ENCODE data around the gene KLHL22. TPM values are rescaled to one million over a fixed set of nuclear protein-coding genes. Genes with fewer than 3 reads are reported as not detected.

KLHL22 gene
- total and polyA plus RNA-seq, 7 donors: 8.4 to 24.3 (median 14.6) TPM

DNA sequence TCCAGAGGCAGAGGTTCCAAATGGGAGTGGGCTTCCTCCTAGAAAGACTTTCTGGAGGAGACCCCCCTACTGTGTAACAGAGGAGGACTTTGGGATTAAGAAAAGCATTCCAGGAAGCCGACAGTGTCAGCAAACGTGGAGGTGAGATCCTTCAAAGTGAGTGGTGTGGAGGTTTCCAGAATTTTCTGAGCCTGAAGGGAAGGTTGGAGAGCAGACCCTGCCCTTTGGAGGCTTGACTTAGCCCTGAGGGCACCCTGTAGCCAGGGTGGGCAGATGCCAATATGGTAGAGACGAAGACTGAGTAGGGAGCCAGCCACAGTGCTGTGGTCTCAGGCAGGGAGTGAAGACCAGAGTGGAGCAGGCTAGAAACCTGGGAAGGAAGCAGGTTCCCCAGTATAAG is 1.8 kb upstream of the KLHL22 start:
- WGBS, 3 donors: 85 to 96% (median 86%) methylated on average over 3 of the region's 3 CpGs
- TF ChIP-seq, protein P1, sequence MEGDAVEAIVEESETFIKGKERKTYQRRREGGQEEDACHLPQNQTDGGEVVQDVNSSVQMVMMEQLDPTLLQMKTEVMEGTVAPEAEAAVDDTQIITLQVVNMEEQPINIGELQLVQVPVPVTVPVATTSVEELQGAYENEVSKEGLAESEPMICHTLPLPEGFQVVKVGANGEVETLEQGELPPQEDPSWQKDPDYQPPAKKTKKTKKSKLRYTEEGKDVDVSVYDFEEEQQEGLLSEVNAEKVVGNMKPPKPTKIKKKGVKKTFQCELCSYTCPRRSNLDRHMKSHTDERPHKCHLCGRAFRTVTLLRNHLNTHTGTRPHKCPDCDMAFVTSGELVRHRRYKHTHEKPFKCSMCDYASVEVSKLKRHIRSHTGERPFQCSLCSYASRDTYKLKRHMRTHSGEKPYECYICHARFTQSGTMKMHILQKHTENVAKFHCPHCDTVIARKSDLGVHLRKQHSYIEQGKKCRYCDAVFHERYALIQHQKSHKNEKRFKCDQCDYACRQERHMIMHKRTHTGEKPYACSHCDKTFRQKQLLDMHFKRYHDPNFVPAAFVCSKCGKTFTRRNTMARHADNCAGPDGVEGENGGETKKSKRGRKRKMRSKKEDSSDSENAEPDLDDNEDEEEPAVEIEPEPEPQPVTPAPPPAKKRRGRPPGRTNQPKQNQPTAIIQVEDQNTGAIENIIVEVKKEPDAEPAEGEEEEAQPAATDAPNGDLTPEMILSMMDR (IDR thresholded peaks at IDR 0.05): no peak
- intact Hi-C loops (cut with DNase I): loop anchor here (2.0 to 10.0 kb wide), 2 partner anchors 79 to 197 kb away; no protein-coding TSS in a partner anchor
- no peak for ATAC-seq
- Histone ChIP-seq H3K27me3 (ENCODE audit: insufficient read depth in 3 of 3, low read length in 2 of 3) (no peaks in the 10 kb centered on the region), H3K27ac (no peak overlapping the region), H3K4me1 (peaks cover 13% of the 10 kb centered on the region), H3K4me3 (no peak overlapping the region), H3K36me3 (ENCODE audit: insufficient read depth in 1 of 2, low read depth in 1 of 2) (peaks cover 2 to 32% of the 10 kb centered on the region in 2 donors), H3K9me3 (no peaks in the 10 kb centered on the region)
- no peak for DNase-seq

DNA sequence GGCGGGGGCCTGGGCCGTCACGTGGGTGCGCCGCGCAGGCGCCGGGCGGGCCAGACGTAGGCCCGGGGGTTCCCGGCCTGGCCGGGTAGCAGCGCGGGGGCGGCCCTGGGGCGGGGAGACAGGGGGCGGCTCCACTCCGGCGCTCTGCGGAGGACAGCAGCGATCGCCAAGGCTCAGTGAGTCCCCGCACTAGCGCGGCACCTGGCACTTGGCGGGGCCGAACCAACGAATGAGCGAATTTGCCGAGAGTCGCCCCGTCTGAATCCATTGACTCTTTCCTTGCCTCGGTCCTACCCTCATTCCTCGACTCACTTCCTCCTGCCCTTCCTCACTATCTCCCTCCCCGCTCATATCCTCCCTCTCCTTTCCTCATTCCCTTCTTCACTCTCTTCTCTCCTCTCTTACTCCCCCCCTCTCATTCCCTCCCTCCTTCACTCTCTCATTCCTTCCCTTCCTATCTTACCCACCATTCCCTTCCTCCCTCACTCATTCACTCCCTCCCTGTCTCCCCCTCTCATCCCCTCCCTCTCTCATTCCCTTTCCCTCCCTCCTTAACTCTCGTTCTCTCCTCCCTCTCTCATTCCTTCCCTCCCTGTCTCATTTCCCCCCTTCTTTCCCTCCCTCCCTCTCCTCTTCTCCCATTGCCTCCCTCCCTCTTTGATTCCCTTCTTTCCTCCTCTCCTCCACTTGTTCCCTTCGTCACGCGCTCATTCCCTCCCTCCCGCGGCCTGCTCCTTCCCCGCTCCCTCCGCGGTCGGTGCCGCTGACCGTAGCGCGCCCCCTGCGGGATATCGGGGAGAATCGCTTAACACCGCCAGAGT is 476 bp upstream of the KLHL22 start:
- WGBS, 3 donors: 0 to 1% (median 0%) methylated on average over 37 to 54 of the region's 54 CpGs
- peak; percentile 93 to 96 (median 94) for ATAC-seq
- Histone ChIP-seq H3K4me3 (peak overlapping the region; percentile 90), H3K36me3 (ENCODE audit: insufficient read depth in 1 of 2, low read depth in 1 of 2) (peaks cover under 1 to 18% of the 10 kb centered on the region in 2 donors), H3K27ac (peak overlapping the region; percentile 97), H3K27me3 (ENCODE audit: insufficient read depth in 3 of 3, low read length in 2 of 3) (no peaks in the 10 kb centered on the region), H3K9me3 (no peaks in the 10 kb centered on the region), H3K4me1 (peaks cover 16% of the 10 kb centered on the region)
- TF ChIP-seq, protein P1 (IDR thresholded peaks at IDR 0.05): peak; percentile 85
- intact Hi-C loops (cut with DNase I): loop anchor here (2.0 to 10.0 kb wide), 2 partner anchors 77 to 199 kb away; no protein-coding TSS in a partner anchor
- DNase-seq: peak; percentile 92 to 95

DNA sequence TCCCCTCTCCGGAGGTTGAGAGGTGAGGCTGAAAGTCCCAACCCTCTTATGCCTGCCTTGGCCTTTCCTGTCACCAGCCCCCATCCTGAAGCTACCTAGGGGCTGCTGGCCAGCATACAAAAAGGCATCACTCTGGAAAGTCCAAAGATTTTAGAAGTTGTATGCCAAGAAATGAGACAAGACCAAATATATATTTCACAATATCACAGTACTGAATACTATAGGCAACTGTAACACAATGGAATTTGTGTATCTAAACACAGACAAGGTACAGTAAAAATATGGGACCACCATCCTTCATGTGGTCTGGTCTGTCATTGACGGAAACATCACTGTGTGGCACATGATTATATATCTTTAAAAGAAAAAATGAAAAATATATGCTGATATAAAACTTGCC is 4.2 kb downstream of the KLHL22 start:
- no peaks in the 10 kb centered on the region for H3K9me3 ChIP-seq
- H3K4me1 ChIP-seq: peaks cover 14% of the 10 kb centered on the region
- DNase-seq (no peak), ATAC-seq (no peak)
- intact Hi-C loops (cut with DNase I): loop anchor here in 1 of 2 donors (10.0 kb wide), 1 partner anchor 203 kb away; no protein-coding TSS in a partner anchor
- no peak overlapping the region for H3K27ac ChIP-seq
- H3K27me3 ChIP-seq (ENCODE audit: insufficient read depth in 3 of 3, low read length in 2 of 3): no peaks in the 10 kb centered on the region
- 78 to 83% (median 82%) methylated on average over 2 of the region's 2 CpGs for WGBS, 3 donors
- H3K4me3 ChIP-seq: no peak overlapping the region
- H3K36me3 ChIP-seq (ENCODE audit: insufficient read depth in 1 of 2, low read depth in 1 of 2): peaks cover 0 to 12% of the 10 kb centered on the region in 2 donors
- TF ChIP-seq, protein P1 (IDR thresholded peaks at IDR 0.05): no peak

DNA sequence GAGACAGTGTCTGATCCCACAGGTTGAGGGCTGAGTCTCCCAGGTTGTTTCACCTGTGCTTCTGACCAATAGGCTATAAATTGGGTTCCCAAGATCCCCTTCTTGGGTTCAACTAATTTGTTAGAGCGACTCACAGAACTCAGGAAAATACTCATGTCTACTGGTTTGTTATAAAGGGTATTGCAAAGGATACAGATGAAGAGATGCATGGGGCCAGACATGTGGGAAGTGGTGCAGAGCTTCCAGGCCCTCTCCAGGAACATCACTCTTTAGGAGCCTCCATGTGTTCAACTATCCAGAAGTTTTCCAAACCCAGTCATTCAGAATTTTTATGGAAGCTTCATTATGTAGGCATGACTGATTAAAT is 4.7 kb downstream of the KLHL22 start:
- TF ChIP-seq, protein P1 (IDR thresholded peaks at IDR 0.05): no peak
- Histone ChIP-seq H3K36me3 (ENCODE audit: insufficient read depth in 1 of 2, low read depth in 1 of 2) (peaks cover 0 to 12% of the 10 kb centered on the region in 2 donors), H3K27ac (no peak overlapping the region), H3K9me3 (no peaks in the 10 kb centered on the region), H3K4me1 (peaks cover 14% of the 10 kb centered on the region), H3K4me3 (no peak overlapping the region), H3K27me3 (ENCODE audit: insufficient read depth in 3 of 3, low read length in 2 of 3) (no peaks in the 10 kb centered on the region)
- no peak for ATAC-seq
- DNase-seq: no peak
- 89 to 100% (median 96%) methylated on average over 1 of the region's 1 CpG for WGBS, 3 donors
- intact Hi-C loops (cut with DNase I): loop anchor here in 1 of 2 donors (10.0 kb wide), 1 partner anchor 204 kb away; no protein-coding TSS in a partner anchor

Measured in psoas muscle (tissue), 8 donors.